ENCODE results near the gene ADPRHL1.

The ADPRHL1 gene

DNA sequence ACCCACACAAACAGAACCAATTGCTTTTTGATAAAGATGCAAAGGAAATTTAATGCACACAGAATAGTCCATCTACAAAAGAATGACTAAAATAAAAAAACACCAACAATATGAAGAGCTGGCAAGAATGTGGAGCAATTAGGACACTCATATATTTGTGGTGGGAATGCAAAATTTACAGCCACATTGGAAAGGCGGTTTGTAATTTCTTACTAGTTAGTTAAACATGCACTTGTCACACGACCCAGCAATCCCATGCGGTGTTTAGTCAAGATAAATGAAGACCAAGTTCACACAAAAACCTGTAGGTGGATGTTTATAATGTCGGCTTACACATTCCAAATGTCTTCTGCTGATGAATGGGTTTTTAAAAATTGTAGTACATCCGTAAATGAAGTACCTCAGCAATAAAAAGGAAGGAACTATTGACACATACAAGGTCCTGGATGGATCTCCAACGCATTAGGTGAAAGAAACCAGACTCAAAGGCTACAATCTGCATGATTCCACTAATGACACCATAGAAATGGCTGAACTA, 94.6 kb downstream of the ADPRHL1 start:
- in situ Hi-C loops (cut with HindIII; ENCODE audit: low sequenced_read_pairs): no loop called here

DNA sequence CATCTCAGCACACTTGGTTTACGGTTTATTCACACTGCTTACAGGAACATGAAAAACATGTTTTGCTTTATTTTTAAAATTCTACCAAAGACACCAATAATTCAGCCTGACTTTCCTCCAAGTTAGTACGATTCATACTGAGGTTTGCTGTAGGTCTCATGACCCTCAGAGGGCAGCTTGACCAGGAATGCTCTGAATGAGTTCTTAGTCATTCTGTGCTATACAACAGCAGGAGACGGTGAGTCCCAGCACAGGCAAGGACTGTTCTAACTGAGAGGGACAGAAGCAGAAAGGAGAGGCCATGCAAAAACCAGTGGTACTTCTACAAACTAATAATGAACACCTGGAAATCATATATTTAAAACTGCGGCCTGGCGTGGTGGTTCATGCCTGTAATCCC, 95.8 kb downstream of the ADPRHL1 start:
- in situ Hi-C loops (cut with HindIII; ENCODE audit: low sequenced_read_pairs): no loop called here

DNA sequence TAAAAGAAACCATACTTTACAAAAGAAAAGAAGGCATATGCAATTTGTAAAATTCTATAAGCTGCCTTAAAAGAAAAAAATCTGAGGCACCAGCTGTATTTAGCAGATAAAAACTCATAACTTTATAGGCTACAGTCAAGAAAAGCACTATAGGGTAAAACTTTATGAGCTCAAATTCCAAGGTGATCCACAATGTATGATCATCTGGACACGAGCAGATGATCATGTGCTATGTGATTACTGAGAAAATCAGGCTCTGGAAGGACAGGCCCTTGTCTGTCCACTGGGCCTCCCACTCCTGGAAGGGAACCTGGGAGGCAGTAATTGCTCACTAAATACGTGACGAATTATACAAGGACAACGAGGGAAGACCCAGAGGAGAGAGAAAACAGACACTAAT, 96.7 kb downstream of the ADPRHL1 start:
- in situ Hi-C loops (cut with HindIII; ENCODE audit: low sequenced_read_pairs): no loop called here

DNA sequence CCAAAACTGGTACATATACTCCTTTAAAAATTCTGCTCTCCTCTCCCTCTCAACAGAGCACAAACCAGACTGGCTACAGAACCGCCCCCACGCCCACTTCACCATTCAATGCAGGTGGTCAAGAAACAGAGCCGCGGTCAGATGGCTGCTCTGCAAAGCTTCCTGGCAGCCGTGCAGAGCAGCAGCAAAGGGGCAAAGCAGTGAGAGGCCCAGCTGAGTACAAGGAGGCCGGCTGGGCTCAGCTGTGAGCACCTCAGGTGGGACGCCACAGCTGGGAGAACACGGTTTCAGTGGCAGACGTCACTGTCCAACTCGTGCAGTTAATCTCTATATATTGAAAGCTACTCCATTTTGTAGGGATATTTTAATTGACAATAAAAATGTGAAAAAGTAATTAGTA, 97.7 kb downstream of the ADPRHL1 start:
- in situ Hi-C loops (cut with HindIII; ENCODE audit: low sequenced_read_pairs): no loop called here

DNA sequence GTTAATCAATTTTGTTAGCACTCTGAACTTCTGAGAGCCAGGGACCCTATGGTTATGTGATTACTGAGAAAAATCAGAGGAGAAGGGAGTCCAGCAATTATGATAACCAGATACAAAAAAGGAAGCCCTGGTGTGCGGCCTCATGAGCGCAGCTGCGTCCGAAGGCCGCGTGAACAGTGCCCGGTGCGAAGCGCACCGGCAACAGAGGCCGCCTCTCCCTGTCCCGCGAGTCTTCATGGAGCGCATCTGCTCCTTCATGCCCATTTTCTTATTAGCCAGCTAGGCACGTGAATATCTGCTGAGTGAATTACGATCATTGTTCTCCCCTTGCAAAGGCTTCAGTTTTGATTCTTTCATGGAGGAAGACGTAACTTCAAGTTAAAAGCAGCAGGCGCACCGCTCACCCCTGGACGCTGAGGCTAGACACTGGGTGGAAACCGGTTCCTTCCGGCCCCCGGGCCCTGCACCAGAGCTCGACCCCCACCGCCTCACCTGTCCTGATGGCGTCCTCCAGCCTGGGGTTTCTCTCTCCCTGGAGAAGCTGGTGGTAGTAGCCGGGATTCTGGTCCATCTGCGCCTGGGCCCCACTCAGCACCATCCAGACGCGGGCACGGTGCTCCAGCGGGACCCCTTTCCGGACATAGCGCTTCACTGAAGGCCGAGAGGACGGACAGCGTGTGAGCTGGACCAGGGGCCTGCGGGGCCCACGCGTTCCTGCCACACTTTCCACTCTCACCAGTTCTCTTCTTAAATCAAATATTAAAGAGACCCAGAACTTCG, 98.3 kb downstream of the ADPRHL1 start:
- in situ Hi-C loops (cut with HindIII; ENCODE audit: low sequenced_read_pairs): no loop called here

DNA sequence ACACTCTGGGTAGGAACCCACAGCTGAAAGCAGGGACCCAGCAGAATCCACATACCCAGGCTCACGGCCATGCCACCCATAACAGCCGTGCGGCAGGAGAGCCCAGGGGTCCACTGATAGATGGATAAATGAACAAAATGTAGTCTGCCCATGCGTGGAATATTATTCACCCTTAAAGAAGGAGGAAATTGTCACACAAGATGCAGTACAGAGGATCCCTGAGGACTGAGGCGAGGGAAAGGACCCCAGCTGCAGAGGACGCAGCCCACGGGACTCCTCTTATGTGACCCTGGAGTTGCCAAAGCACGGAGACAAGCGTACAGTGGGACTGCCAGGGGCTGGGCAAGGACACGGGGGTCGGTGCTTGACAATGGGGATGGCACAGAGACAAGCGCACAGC, 100.0 kb downstream of the ADPRHL1 start:
- in situ Hi-C loops (cut with HindIII; ENCODE audit: low sequenced_read_pairs): no loop called here

DNA sequence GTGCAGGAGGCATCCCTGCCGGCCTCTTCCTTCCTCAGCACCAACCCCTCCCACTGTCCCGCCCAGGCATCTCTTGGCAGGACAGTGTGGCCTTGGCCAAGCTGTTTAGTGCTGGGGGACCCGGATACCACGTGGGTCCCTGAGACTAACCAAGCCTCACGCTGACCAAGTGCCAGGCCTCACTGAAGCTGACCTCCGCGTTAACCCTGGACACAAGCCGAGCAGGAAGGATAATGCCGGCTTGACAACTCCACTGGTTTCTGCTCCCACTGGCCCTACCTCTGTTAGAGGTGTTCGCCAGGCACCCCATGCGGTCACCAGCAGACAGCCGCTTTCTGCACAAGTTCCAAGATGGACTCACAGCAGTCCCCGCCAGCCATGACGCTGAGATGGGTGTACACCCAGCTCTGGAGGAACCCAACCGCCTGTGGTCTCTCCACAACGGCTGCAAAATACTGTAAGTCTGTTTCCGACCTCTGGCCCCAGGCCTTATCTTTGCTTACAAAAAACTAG, 101.7 kb downstream of the ADPRHL1 start:
- in situ Hi-C loops (cut with HindIII; ENCODE audit: low sequenced_read_pairs): no loop called here

DNA sequence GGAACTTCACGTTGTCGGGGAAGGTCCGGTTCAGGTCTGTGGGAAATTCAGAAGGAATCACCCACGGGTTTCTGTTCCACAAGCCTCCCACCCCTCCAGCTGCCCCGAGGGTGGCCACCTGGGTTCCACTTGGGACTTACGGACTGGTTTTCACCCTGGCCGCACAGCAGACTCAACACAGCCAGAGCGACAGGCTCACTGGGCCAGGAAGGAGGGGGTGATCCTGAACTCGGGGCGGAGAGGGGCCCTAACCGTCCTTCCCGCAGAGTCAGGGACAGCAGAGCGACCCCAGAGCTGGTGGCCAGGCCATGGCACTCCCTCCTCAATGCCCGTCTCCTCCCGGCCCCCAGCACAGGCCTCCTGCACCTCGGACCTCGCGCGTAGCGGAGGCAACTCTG, 102.4 kb downstream of the ADPRHL1 start:
- in situ Hi-C loops (cut with HindIII; ENCODE audit: low sequenced_read_pairs): no loop called here

DNA sequence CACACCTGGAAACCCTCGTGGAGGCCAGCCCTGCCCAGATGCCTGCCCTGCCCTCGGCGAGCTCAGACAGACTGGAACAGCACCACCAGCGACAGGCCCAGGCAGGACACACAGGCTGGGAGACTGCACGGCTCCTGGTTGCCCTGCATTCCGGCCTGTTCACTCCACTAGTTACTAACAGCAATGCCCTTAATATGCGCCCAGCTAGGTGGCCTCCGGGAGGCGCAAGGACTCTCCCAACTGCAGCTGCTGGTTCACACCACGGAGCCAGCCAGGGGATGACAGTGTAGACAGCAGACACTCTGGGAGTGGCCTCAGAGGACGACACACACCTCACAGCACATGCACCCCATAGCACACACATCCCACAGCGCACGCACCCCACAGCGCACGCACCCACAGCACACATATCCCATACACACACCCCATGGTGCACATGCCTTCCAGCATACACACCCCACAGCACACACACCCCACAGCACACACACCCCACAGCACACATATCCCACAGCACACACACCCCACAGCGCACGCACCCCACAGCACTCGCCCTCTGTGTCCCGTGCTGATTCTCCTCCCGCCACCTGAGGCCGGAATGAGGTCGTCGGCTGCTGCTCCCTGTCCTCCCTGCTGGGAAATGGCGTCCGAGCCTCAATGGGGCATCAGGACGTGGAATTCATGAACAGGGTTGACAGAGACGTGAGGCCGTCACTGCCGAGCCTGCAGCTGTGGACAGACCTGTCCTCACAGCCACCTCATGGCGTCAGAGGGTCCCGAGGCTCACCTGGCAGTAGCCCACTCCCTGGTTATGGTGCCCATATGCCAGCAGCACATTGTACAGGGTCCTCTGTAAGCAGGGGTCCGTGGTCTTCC, 103.0 kb downstream of the ADPRHL1 start:
- in situ Hi-C loops (cut with HindIII; ENCODE audit: low sequenced_read_pairs): no loop called here

All from endothelial cell of hepatic sinusoid (primary cell).